HuH-7.5 (cell line): ENCODE data around the gene TEX14.

ENCODE experiments used
- DNase-seq: peaks from one replicate; pipeline ENCODE4 v3.0.0; 2011; ENCODE audit warnings: low spot score

The TEX14 gene

GRCh38 chr17:58517928-58518609 is 173.8 kb downstream of the TEX14 start:
- DNase-seq = peak; percentile 95

- DNase-seq = peak; percentile 73
These were observed 174.4 kb downstream of the TEX14 start for GRCh38 chr17:58517378-58517927.

- no peak for DNase-seq
These were observed 175.0 kb downstream of the TEX14 start for GRCh38 chr17:58516644-58517377.

- DNase-seq = no peak
These were observed 176.6 kb downstream of the TEX14 start for GRCh38 chr17:58515286-58515685.

- no peak for DNase-seq
These were observed 177.1 kb downstream of the TEX14 start for GRCh38 chr17:58514770-58515157.

- DNase-seq = peak; percentile 83
These were observed 177.7 kb downstream of the TEX14 start, which contains the start of gene MTMR4 for GRCh38 chr17:58513965-58514769. MTMR4 (minus strand) TSS chr17:58514638; CDS start chr17:58514407, 231 bp downstream.

GRCh38 chr17:58513267-58513964 is 178.4 kb downstream of the TEX14 start:
- no peak for DNase-seq

GRCh38 chr17:58510075-58510474 is 181.8 kb downstream of the TEX14 start:
- DNase-seq = no peak

- DNase-seq = no peak
These were observed 183.3 kb downstream of the TEX14 start for GRCh38 chr17:58508341-58509067.

GRCh38 chr17:58507123-58507634 is 184.7 kb downstream of the TEX14 start:
- DNase-seq = no peak
